ENCODE data around the gene TRIM49D1. TPM values are rescaled to one million over a fixed set of nuclear protein-coding genes. Genes with fewer than 3 reads are reported as not detected.
"Not testable (repeated sequence)": the region's sequence is repeated elsewhere in the genome, so short reads cannot be mapped to it uniquely, and the experiment has no call there.

The TRIM49D1 gene
- not detected in 2 replicates for total RNA-seq

- DNase-seq (ENCODE audit: low read depth in 2 of 2), result no peak
Measured at GRCh38 chr11:89922195-89922660, at the start of gene TRIM49D1. TRIM49D1 (minus strand) TSS chr11:89922245; CDS start chr11:89917710, 4,535 bp downstream.

- not testable (repeated sequence) for DNase-seq (ENCODE audit: low read depth in 2 of 2)
Measured at GRCh38 chr11:89965737-89966136, 43.7 kb upstream of the TRIM49D1 start, which contains the start of gene TRIM64. TRIM64 (plus strand) TSS chr11:89966037; CDS start chr11:89968504, 2,467 bp downstream.

GRCh38 chr11:89960833-89961232 is 38.8 kb upstream of the TRIM49D1 start:
- not testable (repeated sequence) for DNase-seq (ENCODE audit: low read depth in 2 of 2)

GRCh38 chr11:89923764-89924163 is 1.7 kb upstream of the TRIM49D1 start, which contains the start of gene TRIM49D2:
TRIM49D2 (plus strand) TSS chr11:89924064; CDS start chr11:89926762, 2,698 bp downstream.
- DNase-seq (ENCODE audit: low read depth in 2 of 2), result not testable (repeated sequence)

- not testable (repeated sequence) for DNase-seq (ENCODE audit: low read depth in 2 of 2)
Measured at GRCh38 chr11:89900809-89901208, 21.2 kb downstream of the TRIM49D1 start.

- not testable (repeated sequence) for DNase-seq (ENCODE audit: low read depth in 2 of 2)
Measured at GRCh38 chr11:89893245-89893644, 28.8 kb downstream of the TRIM49D1 start.

GRCh38 chr11:89877511-89877910 is 44.5 kb downstream of the TRIM49D1 start:
- not testable (repeated sequence) for DNase-seq (ENCODE audit: low read depth in 2 of 2)

- DNase-seq (ENCODE audit: low read depth in 2 of 2), result not testable (repeated sequence)
Measured at GRCh38 chr11:89872588-89872987, 49.5 kb downstream of the TRIM49D1 start.

- DNase-seq (ENCODE audit: low read depth in 2 of 2), result not testable (repeated sequence)
Measured at GRCh38 chr11:89865223-89865622, 56.8 kb downstream of the TRIM49D1 start.

- peak in 1 of 2 donors; percentile 1 for DNase-seq (ENCODE audit: low read depth in 2 of 2)
Measured at GRCh38 chr11:89863906-89864704, 57.9 kb downstream of the TRIM49D1 start.

Other genes with a start within 250 kb of the TRIM49D1 start
- gene TRIM77, start 211.9 kb downstream of the TRIM49D1 start, total RNA-seq, result not detected in 2 replicates
- not detected in 2 replicates for gene TRIM49, start 113.7 kb downstream of the TRIM49D1 start, total RNA-seq
- under 0.01 TPM in 1 of 2 replicates, not detected in the other for gene TRIM64B, start 43.8 kb downstream of the TRIM49D1 start, total RNA-seq
- not detected in 2 replicates for gene TRIM49D2, start 1.8 kb upstream of the TRIM49D1 start, total RNA-seq
- not detected in 2 replicates for gene TRIM64, start 43.8 kb upstream of the TRIM49D1 start, total RNA-seq
- gene TRIM49C, start 108.9 kb upstream of the TRIM49D1 start, total RNA-seq, result not detected in 2 replicates
- gene UBTFL1, start 163.7 kb upstream of the TRIM49D1 start, total RNA-seq, result not detected in 2 replicates
- 0.26 and 0.51 TPM in 2 replicates for gene NAALAD2, start 212.4 kb upstream of the TRIM49D1 start, total RNA-seq

Data from dermis microvascular lymphatic vessel endothelial cell (primary cell).